Measurements from ENCODE around the gene PXDN.

PXDN gene

GRCh38 chr2:1671916-1672315 lies 72.4 kb downstream of the PXDN start:
- TF ChIP-seq CTCF (IDR thresholded peaks at IDR 0.05; ENCODE audit: control insufficient read depth, extremely low read depth, insufficient read depth): no peak
- DNase-seq (ENCODE audit: low read depth): no peak
- no peak overlapping the region for H3K4me3 ChIP-seq (ENCODE audit: low read depth, low read length)

- no peak for DNase-seq (ENCODE audit: low read depth)
- TF ChIP-seq CTCF (IDR thresholded peaks at IDR 0.05; ENCODE audit: control insufficient read depth, extremely low read depth, insufficient read depth): no peak
- H3K4me3 ChIP-seq (ENCODE audit: low read depth, low read length): no peak overlapping the region
Measured at GRCh38 chr2:1670636-1671035, 73.7 kb downstream of the PXDN start.

GRCh38 chr2:1665761-1666505 lies 78.4 kb downstream of the PXDN start:
- TF ChIP-seq CTCF (IDR thresholded peaks at IDR 0.05; ENCODE audit: control insufficient read depth, extremely low read depth, insufficient read depth): no peak
- H3K4me3 ChIP-seq (ENCODE audit: low read depth, low read length): no peak overlapping the region
- DNase-seq (ENCODE audit: low read depth): no peak

GRCh38 chr2:1664698-1665097 lies 79.6 kb downstream of the PXDN start:
- DNase-seq (ENCODE audit: low read depth): no peak
- no peak for TF ChIP-seq CTCF (IDR thresholded peaks at IDR 0.05; ENCODE audit: control insufficient read depth, extremely low read depth, insufficient read depth)
- no peak overlapping the region for H3K4me3 ChIP-seq (ENCODE audit: low read depth, low read length)

- no peak for DNase-seq (ENCODE audit: low read depth)
- no peak overlapping the region for H3K4me3 ChIP-seq (ENCODE audit: low read depth, low read length)
- no peak for TF ChIP-seq CTCF (IDR thresholded peaks at IDR 0.05; ENCODE audit: control insufficient read depth, extremely low read depth, insufficient read depth)
Measured at GRCh38 chr2:1664076-1664605, 80.2 kb downstream of the PXDN start.

GRCh38 chr2:1663621-1664020 lies 80.7 kb downstream of the PXDN start:
- DNase-seq (ENCODE audit: low read depth): no peak
- H3K4me3 ChIP-seq (ENCODE audit: low read depth, low read length): no peak overlapping the region
- TF ChIP-seq CTCF (IDR thresholded peaks at IDR 0.05; ENCODE audit: control insufficient read depth, extremely low read depth, insufficient read depth): no peak
